MCF 10A (cell line): Measurements from ENCODE around the gene GGA3. TPM values are rescaled to one million over a fixed set of nuclear protein-coding genes. Genes with fewer than 3 reads are reported as not detected.
A peak's percentile ranks its signal among the peaks of the same experiment; 100 is the strongest.

Experiments
- BruUV-seq: library from RNA; stranded (reverse); fragments of 400-500 nt; replicated peaks from 2 replicates; lab custom pipeline; 2021; lab: Mats Ljungman, UMichigan
- CTCF ChIA-PET: fragments of 300-600 bp; sonication (Branson Sonifier 250); formaldehyde crosslinking; extraction: SDS; loops from one replicate; lab custom pipeline; 2021; ENCODE audit warnings: antibody characterized with exemption, inconsistent platforms; lab: Yijun Ruan, JAX
- POLR2A ChIA-PET: fragments of 300-600, 350-650 bp; sonication (Branson Sonifier 250); formaldehyde crosslinking; extraction: SDS; loops from one replicate; lab custom pipeline; 2020; ENCODE audit warnings: antibody characterized with exemption, inconsistent platforms; lab: Yijun Ruan, JAX
- DNase-seq: peaks from one replicate; pipeline ENCODE4 v3.0.0-alpha.2; 2018; ENCODE audit not compliant: unreplicated experiment
- H3K27ac Mint-ChIP-seq: one replicate; pipeline ENCODE4 v1.8.0; 2022; ENCODE audit warnings: mild to moderate bottlenecking, low read depth, mixed read lengths; ENCODE audit not compliant: unreplicated experiment
- H3K27me3 Mint-ChIP-seq: one replicate; pipeline ENCODE4 v1.8.0; 2022; ENCODE audit warnings: mixed read lengths; ENCODE audit not compliant: insufficient read depth, unreplicated experiment
- H3K36me3 Mint-ChIP-seq: one replicate; pipeline ENCODE4 v1.8.0; 2022; ENCODE audit warnings: mild to moderate bottlenecking, moderate library complexity, mixed read lengths; ENCODE audit not compliant: insufficient read depth, unreplicated experiment
- H3K4me1 Mint-ChIP-seq: one replicate; pipeline ENCODE4 v1.8.0; 2022; ENCODE audit warnings: mixed read lengths; ENCODE audit not compliant: insufficient read depth, unreplicated experiment
- H3K4me3 Mint-ChIP-seq: one replicate; pipeline ENCODE4 v1.8.0; 2022; ENCODE audit warnings: mild to moderate bottlenecking, moderate library complexity, mixed read lengths; ENCODE audit not compliant: unreplicated experiment
- H3K9me3 Mint-ChIP-seq: one replicate; pipeline ENCODE4 v1.8.0; 2022; ENCODE audit warnings: mixed read lengths; ENCODE audit not compliant: unreplicated experiment
- CTCF ChIP-seq: fragments of 200-600 bp; IDR thresholded peaks from one replicate; pipeline ENCODE4 v1.8.0; 2022; ENCODE audit warnings: antibody characterized with exemption, mild to moderate bottlenecking; ENCODE audit not compliant: unreplicated experiment
- intact Hi-C: fragments of 100-400 bp; cut with micrococcal nuclease; formaldehyde crosslinking; loops from 2 replicates; pipeline ENCODE4 v1.14.1; 2022
- total RNA-seq: library from RNA; stranded (reverse); gene quantifications from 2 replicates; pipeline ENCODE4 v1.2.3, GENCODE V29; 2022

Gene GGA3
- total RNA-seq, 1 experiment from 2014 or later = 32.7 TPM

GRCh38 chr17:75241996-75242460 lies 19.4 kb downstream of the GGA3 start:
- H3K9me3 Mint-ChIP-seq = no peaks in the 10 kb centered on the region
- intact Hi-C loops = no loop called here
- CTCF ChIA-PET = interaction anchor here (1.0 to 1.3 kb wide), 3 partner anchors 8 to 170 kb away, joined by 3 to 4 read pairs (median 3); no protein-coding TSS in a partner anchor
- TF ChIP-seq CTCF = no peak
- no peaks in the 10 kb centered on the region for H3K27me3 Mint-ChIP-seq
- H3K27ac Mint-ChIP-seq = no peak overlapping the region
- peaks cover 46% of the 10 kb centered on the region for H3K36me3 Mint-ChIP-seq
- POLR2A ChIA-PET = interaction anchor here (0.6 to 1.9 kb wide), 3 partner anchors 8 to 684 kb away, joined by 3 to 7 read pairs (median 3); no protein-coding TSS in a partner anchor
- no peak overlapping the region for H3K4me3 Mint-ChIP-seq
- peak; percentile 20 for DNase-seq
- no TSS peak for BruUV-seq
- H3K4me1 Mint-ChIP-seq = peaks cover 5% of the 10 kb centered on the region

GRCh38 chr17:75241502-75241901 lies 19.9 kb downstream of the GGA3 start:
- no peaks in the 10 kb centered on the region for H3K27me3 Mint-ChIP-seq
- peaks cover 5% of the 10 kb centered on the region for H3K4me1 Mint-ChIP-seq
- ChIA-PET POLR2A (interaction anchor here (0.6 to 1.9 kb wide), 2 partner anchors 9 to 19 kb away, joined by 3 to 7 read pairs; no protein-coding TSS in a partner anchor), CTCF (interaction anchor here (1.0 to 1.5 kb wide), 4 partner anchors 8 to 171 kb away, joined by 3 to 6 read pairs (median 4); no protein-coding TSS in a partner anchor)
- H3K27ac Mint-ChIP-seq = no peak overlapping the region
- no peaks in the 10 kb centered on the region for H3K9me3 Mint-ChIP-seq
- intact Hi-C loops = no loop called here
- DNase-seq = no peak
- TF ChIP-seq CTCF = no peak
- H3K4me3 Mint-ChIP-seq = no peak overlapping the region
- H3K36me3 Mint-ChIP-seq = peaks cover 50% of the 10 kb centered on the region
- BruUV-seq = no TSS peak

- Mint-ChIP-seq H3K4me3 (no peak overlapping the region), H3K27me3 (no peaks in the 10 kb centered on the region), H3K9me3 (no peaks in the 10 kb centered on the region), H3K27ac (no peak overlapping the region), H3K36me3 (peaks cover 50% of the 10 kb centered on the region), H3K4me1 (peaks cover 5% of the 10 kb centered on the region)
- intact Hi-C loops = no loop called here
- BruUV-seq = no TSS peak
- CTCF ChIA-PET = interaction anchor here (0.7 to 1.6 kb wide), 5 partner anchors 8 to 290 kb away, joined by 3 to 6 read pairs (median 3); partner anchors contain the start of gene MRPS7
- POLR2A ChIA-PET = interaction anchor here (0.7 to 1.9 kb wide), 3 partner anchors 9 to 258 kb away, joined by 3 to 7 read pairs (median 7); no protein-coding TSS in a partner anchor
- no peak for TF ChIP-seq CTCF
- no peak for DNase-seq
Measured at GRCh38 chr17:75241143-75241430, 20.3 kb downstream of the GGA3 start.

- ChIA-PET POLR2A (interaction anchor here (0.7 to 2.8 kb wide), 6 partner anchors 10 to 539 kb away, joined by 3 to 7 read pairs (median 6); partner anchors contain the start of genes GGA3, MRPS7 and NUP85), CTCF (interaction anchor here (0.6 to 1.8 kb wide), 11 partner anchors 8 to 290 kb away, joined by 3 to 9 read pairs (median 4); partner anchors contain the start of gene MRPS7)
- H3K9me3 Mint-ChIP-seq = no peaks in the 10 kb centered on the region
- peak; percentile 41 for TF ChIP-seq CTCF
- no peak overlapping the region for H3K4me3 Mint-ChIP-seq
- intact Hi-C loops = no loop called here
- no peak overlapping the region for H3K27ac Mint-ChIP-seq
- peaks cover 53% of the 10 kb centered on the region for H3K36me3 Mint-ChIP-seq
- peaks cover 5% of the 10 kb centered on the region for H3K4me1 Mint-ChIP-seq
- peak; percentile 37 for DNase-seq
- no peaks in the 10 kb centered on the region for H3K27me3 Mint-ChIP-seq
- BruUV-seq = no TSS peak
Measured at GRCh38 chr17:75240394-75241142, 20.8 kb downstream of the GGA3 start.
